K562 (cell line): Measurements from ENCODE around the gene SHROOM3. TPM values are rescaled to one million over a fixed set of nuclear protein-coding genes. Genes with fewer than 3 reads are reported as not detected.

Experiments
- FOS ChIP-seq: IDR thresholded peaks from 3 replicates; pipeline ENCODE4 v1.6.1; 2011; ENCODE audit not compliant: insufficient read length; ENCODE audit errors: extremely low read depth
- MAFG ChIP-seq: fragments of 450-650 bp; conservative IDR thresholded peaks from 2 replicates; pipeline ENCODE4 v1.6.1; 2016; ENCODE audit warnings: missing genetic modification characterization, missing compliant biosample characterization
- MGA ChIP-seq: fragments of 450-650 bp; IDR thresholded peaks from 2 replicates; pipeline ENCODE4 v1.6.1; 2016; ENCODE audit warnings: mild to moderate bottlenecking, moderate library complexity
- MNT ChIP-seq, 2 experiments: fragments of 450-650 bp; conservative IDR thresholded peaks; 2 replicates each; pipeline ENCODE4 v1.6.1; 2017; ENCODE audit warnings: mild to moderate bottlenecking in 2 of 2, moderate library complexity in 2 of 2
- POLR2AphosphoS2 ChIP-seq: IDR thresholded peaks from 2 replicates; pipeline ENCODE4 v1.6.1; 2012; ENCODE audit warnings: low read length, improper control_type of control experiment
- RUNX1 ChIP-seq: sonication (generic); IDR thresholded peaks from 2 replicates; pipeline ENCODE4 v1.6.1; 2016; ENCODE audit warnings: antibody characterized with exemption, low read depth
- polyA plus RNA-seq, 8 experiments: library from polyadenylated mRNA; depleted of rRNA in 4 of 8; stranded (reverse) in 5 of 8; unstranded in 3 of 8; fragments of >200 nt; fragmentation: Nextera tagmentation in 2 of 8; fragmentation: Illumina TruSeq in 1 of 8; extraction: Ambion mirVana in 2 of 8; extraction: Trizol in 1 of 8; gene quantifications; 2 replicates each; pipeline versions ENCODE4 v1.2.1 to v1.2.3, GENCODE V29; 2011 to 2014; ENCODE audit warnings: inconsistent platforms in 1 of 8, missing spikeins in 1 of 8
- total RNA-seq, 7 experiments: library from RNA; depleted of rRNA in 6 of 7; stranded (reverse); fragments of >200 nt in 6 of 7; fragmentation: Illumina TruSeq in 2 of 7; extraction: Trizol in 2 of 7; gene quantifications; 2 replicates each; pipeline versions ENCODE4 v1.2.1 to v1.2.3, GENCODE V29; 2011 to 2021; ENCODE audit warnings: low replicate concordance in 1 of 7
- TF ChIP-seq, protein P1 (sequence below): fragments of 450-650 bp; IDR thresholded peaks from 2 replicates; pipeline ENCODE4 v1.6.1; 2017; ENCODE audit warnings: mild to moderate bottlenecking, moderate library complexity

SHROOM3 gene
- total and polyA plus RNA-seq, 9 of the 15 experiments (the other 6 are each of a cell fraction or from before 2014, with no cell fraction given), result 0.01 to 0.07 TPM; not detected in 7

DNA sequence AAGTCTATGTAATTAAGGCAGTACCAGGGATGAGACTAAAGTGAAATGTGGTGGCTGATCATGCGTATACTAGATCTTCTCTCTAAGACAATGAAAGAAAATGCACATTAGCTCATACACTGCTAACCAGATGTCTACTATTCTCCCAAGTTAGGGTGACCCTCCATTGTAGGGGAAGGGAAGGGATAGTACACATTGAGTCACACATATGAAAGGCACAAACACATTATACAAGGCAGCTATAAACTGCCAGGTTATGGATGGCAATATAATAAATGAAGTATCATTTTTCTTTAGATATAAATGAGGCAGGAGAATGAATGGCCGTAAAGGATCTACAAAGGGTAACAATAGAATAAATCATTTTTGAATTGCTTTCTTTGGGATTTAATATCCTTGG is 4.5 kb downstream of the SHROOM3 start (continued):
- TF ChIP-seq MNT (conservative IDR thresholded peaks at IDR 0.05) (no peak), MAFG (no peak), RUNX1 (no peak), FOS (no peak), POLR2AphosphoS2 (no peak), MGA (no peak)
- TF ChIP-seq, protein P1, sequence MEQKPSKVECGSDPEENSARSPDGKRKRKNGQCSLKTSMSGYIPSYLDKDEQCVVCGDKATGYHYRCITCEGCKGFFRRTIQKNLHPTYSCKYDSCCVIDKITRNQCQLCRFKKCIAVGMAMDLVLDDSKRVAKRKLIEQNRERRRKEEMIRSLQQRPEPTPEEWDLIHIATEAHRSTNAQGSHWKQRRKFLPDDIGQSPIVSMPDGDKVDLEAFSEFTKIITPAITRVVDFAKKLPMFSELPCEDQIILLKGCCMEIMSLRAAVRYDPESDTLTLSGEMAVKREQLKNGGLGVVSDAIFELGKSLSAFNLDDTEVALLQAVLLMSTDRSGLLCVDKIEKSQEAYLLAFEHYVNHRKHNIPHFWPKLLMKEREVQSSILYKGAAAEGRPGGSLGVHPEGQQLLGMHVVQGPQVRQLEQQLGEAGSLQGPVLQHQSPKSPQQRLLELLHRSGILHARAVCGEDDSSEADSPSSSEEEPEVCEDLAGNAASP, result no peak
